Right atrium auricular region (tissue), 2 donors: ENCODE data around the gene ARID5A. TPM values are rescaled to one million over a fixed set of nuclear protein-coding genes. Genes with fewer than 3 reads are reported as not detected.

Source experiments
- DNase-seq: peaks from one replicate; pipeline ENCODE4 v3.0.0-alpha.2; 2019; ENCODE audit warnings: low spot score
- H3K27ac ChIP-seq, 2 donors: fragments of 200-600 bp; sonication (generic); 1 replicate in 1 of 2; 2 replicates in 1 of 2; pipeline ENCODE4 v1.5.1; 2016 to 2019
- H3K27me3 ChIP-seq, 2 donors: fragments of 200-600 bp; sonication (generic); one replicate each; pipeline versions ENCODE4 v1.5.1 to v1.6.0; 2017 to 2019
- H3K36me3 ChIP-seq: fragments of 200-600 bp; sonication (generic); one replicate; pipeline ENCODE4 v1.5.1; 2016
- H3K4me1 ChIP-seq, 2 donors: fragments of 200-600 bp; sonication (generic); one replicate each; pipeline versions ENCODE4 v1.5.1 to v1.6.0; 2017 to 2019
- H3K4me3 ChIP-seq, 2 donors: fragments of 200-600 bp; sonication (generic); 1 replicate in 1 of 2; 2 replicates in 1 of 2; pipeline ENCODE4 v1.5.1; 2017 to 2019; ENCODE audit warnings: mild to moderate bottlenecking in 1 of 2, moderate library complexity in 1 of 2
- H3K9me3 ChIP-seq, 2 donors: fragments of 200-600 bp; sonication (generic); one replicate each; pipeline ENCODE4 v1.5.1; 2019
- CTCF ChIP-seq, 2 donors: fragments of 200-600 bp; sonication (generic); IDR thresholded peaks; one replicate each; pipeline ENCODE4 v1.5.1; 2019; ENCODE audit warnings: antibody characterized with exemption in 2 of 2
- total RNA-seq, 2 donors: library from RNA; depleted of rRNA; stranded (reverse); fragments of >200 nt; gene quantifications; one replicate each; pipeline ENCODE4 v1.1.0, GENCODE V29; 2016

The ARID5A gene
- 10 to 100 TPM; 17.1 to 52.6 TPM for total RNA-seq

- Histone ChIP-seq H3K4me3 (peak within 1 kb of the TSS; percentile 78 to 95), H3K36me3 (no peaks in the 10 kb centered on the region), H3K4me1 (peaks cover 0 to 80% of the 10 kb centered on the region in 2 donors), H3K27me3 (no peaks in the 10 kb centered on the region), H3K9me3 (no peaks in the 10 kb centered on the region), H3K27ac (peak within 1 kb of the TSS; percentile 95 to 98)
- peak; percentile 37 to 51 for TF ChIP-seq CTCF (IDR thresholded peaks at IDR 0.05)
- peak; percentile 96 for DNase-seq
Measured at GRCh38 chr2:96536445-96537065, at the start of gene ARID5A. TSS of gene ARID5A (plus strand) at chr2:96536752. CDS start at chr2:96536827, 75 bp downstream.

- H3K9me3 ChIP-seq = peaks cover 0 to 13% of the 10 kb centered on the region in 2 donors
- no peak overlapping the region for H3K4me3 ChIP-seq
- TF ChIP-seq CTCF (IDR thresholded peaks at IDR 0.05) = no peak
- no peaks in the 10 kb centered on the region for H3K36me3 ChIP-seq
- H3K27ac ChIP-seq = no peak overlapping the region
- no peaks in the 10 kb centered on the region for H3K27me3 ChIP-seq
- no peak for DNase-seq
- peaks cover 0 to 7% of the 10 kb centered on the region in 2 donors for H3K4me1 ChIP-seq
Measured at GRCh38 chr2:96489261-96489660, 47.3 kb upstream of the ARID5A start.

- H3K27ac ChIP-seq = no peak overlapping the region
Measured at GRCh38 chr2:96489663-96490062, 46.9 kb upstream of the ARID5A start.

GRCh38 chr2:96491860-96492497, 44.6 kb upstream of the ARID5A start:
- no peaks in the 10 kb centered on the region for H3K27me3 ChIP-seq
- H3K27ac ChIP-seq = no peak overlapping the region
- H3K4me1 ChIP-seq = no peaks in the 10 kb centered on the region
- H3K9me3 ChIP-seq = peaks cover 0 to 29% of the 10 kb centered on the region in 2 donors
- no peak overlapping the region for H3K4me3 ChIP-seq
- no peak for DNase-seq
- no peaks in the 10 kb centered on the region for H3K36me3 ChIP-seq
- TF ChIP-seq CTCF (IDR thresholded peaks at IDR 0.05) = no peak

More at GRCh38 chr2:96489663-96490062, 46.9 kb upstream of the ARID5A start:
- DNase-seq = no peak
- H3K27me3 ChIP-seq = no peaks in the 10 kb centered on the region
- no peak overlapping the region for H3K4me3 ChIP-seq
- H3K36me3 ChIP-seq = no peaks in the 10 kb centered on the region
- peaks cover 0 to 7% of the 10 kb centered on the region in 2 donors for H3K4me1 ChIP-seq
- H3K9me3 ChIP-seq = peaks cover 0 to 17% of the 10 kb centered on the region in 2 donors
- TF ChIP-seq CTCF (IDR thresholded peaks at IDR 0.05) = no peak

- no peak for TF ChIP-seq CTCF (IDR thresholded peaks at IDR 0.05)
- Histone ChIP-seq H3K4me1 (no peaks in the 10 kb centered on the region), H3K27ac (no peak overlapping the region), H3K27me3 (no peaks in the 10 kb centered on the region), H3K4me3 (no peak overlapping the region), H3K36me3 (no peaks in the 10 kb centered on the region), H3K9me3 (peaks cover 0 to 29% of the 10 kb centered on the region in 2 donors)
- no peak for DNase-seq
Measured at GRCh38 chr2:96493072-96493471, 43.5 kb upstream of the ARID5A start.
